ENCODE results near the gene ZC3H18. TPM values are rescaled to one million over a fixed set of nuclear protein-coding genes. Genes with fewer than 3 reads are reported as not detected.

Gene ZC3H18
- total RNA-seq, 1 donor from 2014 or later, result 50.2 TPM

- Mint-ChIP-seq H3K4me3 (ENCODE audit: unreplicated experiment) (peak overlapping the region; percentile 78), H3K27me3 (ENCODE audit: unreplicated experiment) (no peaks in the 10 kb centered on the region), H3K9me3 (ENCODE audit: unreplicated experiment) (no peaks in the 10 kb centered on the region), H3K27ac (ENCODE audit: unreplicated experiment) (peak overlapping the region; percentile 81), H3K36me3 (ENCODE audit: unreplicated experiment) (peaks cover 3% of the 10 kb centered on the region), H3K4me1 (ENCODE audit: unreplicated experiment) (peaks cover 24% of the 10 kb centered on the region)
- no peak for TF ChIP-seq CTCF (IDR thresholded peaks at IDR 0.05)
- DNase-seq (ENCODE audit: extremely low spot score, unreplicated experiment), result no peak
Measured at GRCh38 chr16:88568710-88569613, 1.2 kb upstream of the ZC3H18 start.

GRCh38 chr16:88569614-88569984 is 604 bp upstream of the ZC3H18 start:
- H3K4me3 Mint-ChIP-seq (ENCODE audit: unreplicated experiment), result peak overlapping the region; percentile 78
- no peaks in the 10 kb centered on the region for H3K27me3 Mint-ChIP-seq (ENCODE audit: unreplicated experiment)
- peak overlapping the region; percentile 81 for H3K27ac Mint-ChIP-seq (ENCODE audit: unreplicated experiment)
- no peaks in the 10 kb centered on the region for H3K9me3 Mint-ChIP-seq (ENCODE audit: unreplicated experiment)
- H3K4me1 Mint-ChIP-seq (ENCODE audit: unreplicated experiment), result peaks cover 24% of the 10 kb centered on the region
- no peak for TF ChIP-seq CTCF (IDR thresholded peaks at IDR 0.05)
- peaks cover 3% of the 10 kb centered on the region for H3K36me3 Mint-ChIP-seq (ENCODE audit: unreplicated experiment)
- DNase-seq (ENCODE audit: extremely low spot score, unreplicated experiment), result no peak

- TF ChIP-seq CTCF (IDR thresholded peaks at IDR 0.05), result no peak
- Mint-ChIP-seq H3K36me3 (ENCODE audit: unreplicated experiment) (peaks cover 5% of the 10 kb centered on the region), H3K27me3 (ENCODE audit: unreplicated experiment) (no peaks in the 10 kb centered on the region), H3K4me3 (ENCODE audit: unreplicated experiment) (peak overlapping the region; percentile 77), H3K9me3 (ENCODE audit: unreplicated experiment) (no peaks in the 10 kb centered on the region), H3K27ac (ENCODE audit: unreplicated experiment) (peak overlapping the region; percentile 74), H3K4me1 (ENCODE audit: unreplicated experiment) (peaks cover 24% of the 10 kb centered on the region)
- DNase-seq (ENCODE audit: extremely low spot score, unreplicated experiment), result no peak
Measured at GRCh38 chr16:88570691-88571092, 489 bp downstream of the ZC3H18 start.

GRCh38 chr16:88575251-88575650 is 5.0 kb downstream of the ZC3H18 start:
- no peak for DNase-seq (ENCODE audit: extremely low spot score, unreplicated experiment)
- H3K4me1 Mint-ChIP-seq (ENCODE audit: unreplicated experiment), result peaks cover 19% of the 10 kb centered on the region
- H3K27ac Mint-ChIP-seq (ENCODE audit: unreplicated experiment), result no peak overlapping the region
- H3K9me3 Mint-ChIP-seq (ENCODE audit: unreplicated experiment), result no peaks in the 10 kb centered on the region
- TF ChIP-seq CTCF (IDR thresholded peaks at IDR 0.05), result no peak
- peaks cover 20% of the 10 kb centered on the region for H3K36me3 Mint-ChIP-seq (ENCODE audit: unreplicated experiment)
- no peak overlapping the region for H3K4me3 Mint-ChIP-seq (ENCODE audit: unreplicated experiment)
- H3K27me3 Mint-ChIP-seq (ENCODE audit: unreplicated experiment), result no peaks in the 10 kb centered on the region

GRCh38 chr16:88576307-88576706 is 6.1 kb downstream of the ZC3H18 start:
- Mint-ChIP-seq H3K4me1 (ENCODE audit: unreplicated experiment) (peaks cover 14% of the 10 kb centered on the region), H3K27me3 (ENCODE audit: unreplicated experiment) (no peaks in the 10 kb centered on the region), H3K27ac (ENCODE audit: unreplicated experiment) (no peak overlapping the region), H3K36me3 (ENCODE audit: unreplicated experiment) (peaks cover 20% of the 10 kb centered on the region), H3K4me3 (ENCODE audit: unreplicated experiment) (no peak overlapping the region), H3K9me3 (ENCODE audit: unreplicated experiment) (no peaks in the 10 kb centered on the region)
- DNase-seq (ENCODE audit: extremely low spot score, unreplicated experiment), result no peak
- TF ChIP-seq CTCF (IDR thresholded peaks at IDR 0.05), result no peak

Data from osteocyte (in vitro differentiated cells).